Stimulated activated effector memory CD8-positive, alpha-beta T cell treated with anti-CD3 and anti-CD28 coated beads, Interleukin-12 subunit alpha, Interleukin-12 subunit beta, amount 100 ng/mL, for 72 hours (primary cell): ENCODE data around the gene MAGEF1.
A peak's percentile ranks its signal among the peaks of the same experiment; 100 is the strongest.

ENCODE experiments used
- ATAC-seq: fragments of 150-1000 bp; cut with Tn5 transposase; 2 replicates; pipeline ENCODE4 v1.10.0; 2021
- DNase-seq, 2 donors: peaks; one replicate each; pipeline ENCODE4 v3.0.0; 2021 to 2022; ENCODE audit warnings: low spot score in 2 of 2
- H3K27ac Mint-ChIP-seq: one replicate; pipeline ENCODE4 v1.8.0; 2022; ENCODE audit warnings: mild to moderate bottlenecking, mixed read lengths
- H3K36me3 Mint-ChIP-seq: one replicate; pipeline ENCODE4 v1.8.0; 2022; ENCODE audit warnings: mild to moderate bottlenecking, mixed read lengths
- H3K4me1 Mint-ChIP-seq: one replicate; pipeline ENCODE4 v1.8.0; 2022; ENCODE audit warnings: mixed read lengths
- H3K4me3 Mint-ChIP-seq: one replicate; pipeline ENCODE4 v1.8.0; 2022; ENCODE audit warnings: mild to moderate bottlenecking, mixed read lengths
- H3K9me3 Mint-ChIP-seq: one replicate; pipeline ENCODE4 v1.8.0; 2022; ENCODE audit warnings: mixed read lengths

Gene MAGEF1

DNA sequence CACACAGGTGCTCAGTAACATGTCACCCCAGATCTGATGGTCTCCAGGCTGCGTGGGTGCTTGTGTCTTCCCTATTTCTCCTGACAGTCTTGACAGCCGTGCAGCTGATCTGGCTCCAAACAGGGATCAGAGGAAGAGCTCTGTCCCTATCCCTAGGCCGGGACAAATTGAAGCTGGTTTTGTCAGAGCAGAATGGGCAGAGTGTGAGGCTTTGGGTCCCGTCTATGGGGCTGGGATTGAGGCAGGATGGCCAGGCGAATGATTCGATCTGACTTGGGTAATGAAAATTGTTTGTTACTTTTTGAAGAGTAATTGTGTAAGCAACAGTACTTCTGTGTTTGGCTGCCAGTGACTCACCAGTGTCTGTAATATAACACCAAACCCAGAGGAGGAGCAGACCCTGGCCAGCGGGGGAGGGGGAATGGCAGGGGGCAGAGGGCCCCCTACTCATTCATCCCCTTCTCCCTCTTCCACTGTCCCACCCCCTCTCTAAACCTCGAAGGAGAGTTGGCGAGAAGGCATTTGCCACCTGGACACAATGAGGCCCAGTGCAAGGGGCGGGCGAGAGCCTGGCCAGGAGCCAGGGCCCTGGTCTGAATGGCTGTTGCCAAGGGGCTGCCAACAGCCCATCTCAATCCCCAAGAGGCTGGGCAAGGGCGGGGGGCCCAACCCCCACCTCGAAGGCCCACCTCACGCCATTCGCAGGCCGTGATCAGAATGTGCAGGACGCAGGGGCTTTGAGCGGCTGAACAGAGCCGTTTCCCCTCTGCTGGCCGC, 4.9 kb upstream of the MAGEF1 start:
- DNase-seq (no peak), ATAC-seq (no peak)
- no peak overlapping the region for H3K27ac Mint-ChIP-seq
- H3K4me1 Mint-ChIP-seq = peaks cover 8% of the 10 kb centered on the region
- H3K36me3 Mint-ChIP-seq = peaks cover 7% of the 10 kb centered on the region
- no peaks in the 10 kb centered on the region for H3K9me3 Mint-ChIP-seq
- no peak overlapping the region for H3K4me3 Mint-ChIP-seq

GRCh38 chr3:184715943-184716621, 4.2 kb upstream of the MAGEF1 start:
- no peak overlapping the region for H3K4me3 Mint-ChIP-seq
- DNase-seq (no peak), ATAC-seq (no peak)
- no peak overlapping the region for H3K27ac Mint-ChIP-seq
- H3K4me1 Mint-ChIP-seq = peaks cover 13% of the 10 kb centered on the region
- peaks cover 8% of the 10 kb centered on the region for H3K36me3 Mint-ChIP-seq
- H3K9me3 Mint-ChIP-seq = no peaks in the 10 kb centered on the region

DNA sequence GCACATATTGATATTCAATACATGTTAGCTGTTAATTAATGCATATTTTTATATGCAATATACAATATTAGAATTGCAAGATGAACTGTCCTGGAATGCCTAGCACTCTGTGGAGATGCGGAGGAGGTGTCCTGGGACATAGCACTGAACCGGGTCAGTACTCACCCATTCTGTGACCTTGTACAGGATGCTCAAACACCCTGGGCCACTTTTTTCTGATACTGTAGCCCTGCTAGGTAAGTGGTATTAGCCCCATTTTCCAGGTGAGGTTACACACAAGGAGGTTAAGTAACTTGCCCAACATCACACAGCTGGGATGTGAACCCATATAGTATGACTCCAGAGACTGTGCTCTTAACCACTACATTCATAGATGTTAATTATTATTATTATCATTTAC, 1.7 kb upstream of the MAGEF1 start:
- DNase-seq (no peak), ATAC-seq (no peak)
- Mint-ChIP-seq H3K9me3 (no peaks in the 10 kb centered on the region), H3K4me1 (peaks cover 22% of the 10 kb centered on the region), H3K27ac (no peak overlapping the region), H3K36me3 (peaks cover 18% of the 10 kb centered on the region), H3K4me3 (no peak overlapping the region)

GRCh38 chr3:184713040-184713355, 1.1 kb upstream of the MAGEF1 start:
- Mint-ChIP-seq H3K27ac (no peak overlapping the region), H3K4me1 (peaks cover 22% of the 10 kb centered on the region), H3K9me3 (no peaks in the 10 kb centered on the region), H3K36me3 (peaks cover 17% of the 10 kb centered on the region), H3K4me3 (peak overlapping the region; percentile 80)
- ATAC-seq (no peak), DNase-seq (no peak)

- no peaks in the 10 kb centered on the region for H3K9me3 Mint-ChIP-seq
- peaks cover 26% of the 10 kb centered on the region for H3K4me1 Mint-ChIP-seq
- H3K36me3 Mint-ChIP-seq = peaks cover 17% of the 10 kb centered on the region
- peak overlapping the region; percentile 86 for H3K27ac Mint-ChIP-seq
- peak overlapping the region; percentile 80 for H3K4me3 Mint-ChIP-seq
- peak; percentile 67 for ATAC-seq
- DNase-seq = no peak
These were observed 580 bp upstream of the MAGEF1 start for GRCh38 chr3:184712248-184713039.

DNA sequence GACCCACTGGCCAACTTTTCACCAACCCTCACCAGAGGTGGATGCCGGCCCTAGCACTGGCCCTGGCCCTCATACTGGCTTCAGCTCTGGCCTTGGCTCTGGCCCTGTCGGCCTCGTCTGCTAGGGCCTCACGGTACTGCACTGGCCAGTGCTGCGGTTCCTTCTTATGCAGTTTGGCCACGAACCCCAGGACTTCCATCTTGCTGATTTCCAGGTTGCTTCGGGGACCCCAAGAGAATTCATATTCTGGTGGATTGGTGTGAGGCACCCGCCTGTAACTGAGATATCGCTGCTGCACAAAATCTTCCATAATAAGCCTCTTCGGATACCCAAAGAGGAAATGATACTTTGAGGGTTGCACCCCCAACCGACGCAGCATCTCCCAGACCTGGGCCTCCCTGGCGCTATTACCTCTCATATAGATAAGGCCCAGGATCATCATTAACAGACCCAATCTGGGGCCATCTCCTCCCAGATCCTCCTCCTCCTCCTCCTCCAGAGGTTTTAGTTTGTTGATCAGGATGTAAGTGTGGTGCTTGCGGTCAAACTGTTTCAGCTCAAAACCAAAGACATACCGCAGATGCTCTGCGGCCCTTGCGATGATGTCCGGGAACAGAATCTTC, 883 bp downstream of the MAGEF1 start:
- ATAC-seq = peak; percentile 23
- Mint-ChIP-seq H3K4me3 (peak overlapping the region; percentile 80), H3K4me1 (peaks cover 34% of the 10 kb centered on the region), H3K9me3 (no peaks in the 10 kb centered on the region), H3K36me3 (peaks cover 17% of the 10 kb centered on the region), H3K27ac (peak overlapping the region; percentile 86)
- no peak for DNase-seq

DNA sequence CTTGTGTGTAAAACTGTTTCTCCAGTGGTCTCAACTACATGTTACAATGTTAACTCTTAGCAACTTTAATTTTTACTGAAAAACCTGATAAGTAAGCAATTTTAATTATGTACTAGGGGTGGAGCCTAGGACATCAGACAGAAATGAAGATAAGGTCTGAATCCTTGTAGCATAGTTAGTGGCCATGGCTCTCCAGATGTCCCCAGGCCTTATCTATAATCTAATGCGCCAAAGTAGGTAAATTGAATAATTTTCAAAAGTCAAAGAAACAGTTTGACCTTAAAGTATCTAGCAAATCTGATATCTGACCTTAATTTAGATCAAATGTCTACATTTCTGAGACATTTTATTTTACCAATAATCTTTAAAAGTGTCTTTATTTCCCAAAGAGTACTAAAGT, 8.2 kb downstream of the MAGEF1 start:
- Mint-ChIP-seq H3K27ac (no peak overlapping the region), H3K4me3 (no peak overlapping the region), H3K9me3 (no peaks in the 10 kb centered on the region), H3K36me3 (no peaks in the 10 kb centered on the region), H3K4me1 (peaks cover 12% of the 10 kb centered on the region)
- ATAC-seq (no peak), DNase-seq (no peak)

DNA sequence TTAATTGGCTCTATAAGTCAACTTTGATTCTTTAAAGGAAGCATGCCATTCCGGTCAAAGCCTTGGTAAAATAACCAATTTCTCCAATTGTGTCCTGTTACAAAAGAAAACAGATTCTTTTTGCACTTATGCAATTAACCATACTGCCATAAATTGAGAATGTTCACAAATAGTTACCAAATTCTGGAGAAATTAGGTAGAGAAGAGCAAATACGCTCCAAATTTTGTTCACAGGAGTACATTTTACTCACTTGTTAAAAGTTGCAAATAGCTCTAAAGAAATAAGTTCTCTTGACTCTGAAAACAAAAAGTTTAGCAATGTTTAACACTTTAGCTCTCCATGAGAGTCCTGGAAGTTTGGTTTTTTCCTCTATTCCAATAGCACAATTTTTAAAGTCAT, 11.1 kb downstream of the MAGEF1 start:
- Mint-ChIP-seq H3K9me3 (no peaks in the 10 kb centered on the region), H3K27ac (no peak overlapping the region), H3K4me3 (no peak overlapping the region), H3K4me1 (no peaks in the 10 kb centered on the region), H3K36me3 (no peaks in the 10 kb centered on the region)
- ATAC-seq (no peak), DNase-seq (no peak)

DNA sequence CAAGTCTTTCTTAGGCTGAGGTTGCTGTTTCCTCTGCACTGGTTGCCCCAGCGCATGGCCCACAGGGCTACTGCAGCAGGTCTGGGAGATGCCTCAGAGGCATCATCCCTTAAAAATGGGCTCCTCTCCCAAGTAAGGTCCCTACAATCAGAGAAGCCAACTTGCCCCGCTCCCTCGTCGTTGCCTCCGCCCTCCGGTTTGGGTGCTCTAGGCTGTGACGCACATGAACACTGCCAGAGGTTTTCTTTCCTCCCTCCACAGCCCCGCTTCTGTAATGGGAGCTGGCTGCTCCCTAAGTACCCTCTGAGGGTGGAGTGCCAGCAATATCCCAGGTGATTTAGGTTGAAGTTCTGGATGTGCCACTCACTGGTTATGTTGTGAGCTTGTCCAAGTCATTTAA, 14.0 kb downstream of the MAGEF1 start:
- no peaks in the 10 kb centered on the region for H3K36me3 Mint-ChIP-seq
- H3K4me1 Mint-ChIP-seq = no peaks in the 10 kb centered on the region
- no peak overlapping the region for H3K4me3 Mint-ChIP-seq
- H3K27ac Mint-ChIP-seq = no peak overlapping the region
- H3K9me3 Mint-ChIP-seq = no peaks in the 10 kb centered on the region
- DNase-seq = no peak
- ATAC-seq = no peak

GRCh38 chr3:184696697-184697096, 15.2 kb downstream of the MAGEF1 start:
- DNase-seq (no peak), ATAC-seq (no peak)
- Mint-ChIP-seq H3K9me3 (no peaks in the 10 kb centered on the region), H3K27ac (no peak overlapping the region), H3K4me3 (no peak overlapping the region), H3K4me1 (no peaks in the 10 kb centered on the region), H3K36me3 (no peaks in the 10 kb centered on the region)

DNA sequence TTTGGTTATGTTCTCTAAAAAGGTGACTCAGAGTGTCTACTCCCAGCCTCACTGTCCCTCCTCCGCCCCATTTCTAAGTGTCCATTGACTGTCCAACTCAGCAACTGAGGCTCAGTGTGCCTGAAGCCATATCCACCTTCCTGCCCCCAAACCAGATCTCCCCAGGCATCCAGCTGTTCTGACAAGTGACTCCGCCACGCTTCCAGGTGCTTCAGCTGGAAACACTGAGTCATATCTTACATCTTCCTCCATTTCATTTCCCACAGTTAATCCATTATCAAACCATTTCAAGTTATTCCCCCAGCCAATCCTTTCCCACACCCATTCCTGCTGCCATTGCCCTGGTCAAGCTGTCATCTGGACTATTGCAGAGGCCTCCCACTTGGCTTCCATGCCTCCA, 17.1 kb downstream of the MAGEF1 start:
- no peak for ATAC-seq
- no peaks in the 10 kb centered on the region for H3K9me3 Mint-ChIP-seq
- no peak for DNase-seq
- H3K27ac Mint-ChIP-seq = no peak overlapping the region
- no peaks in the 10 kb centered on the region for H3K4me1 Mint-ChIP-seq
- no peak overlapping the region for H3K4me3 Mint-ChIP-seq
- H3K36me3 Mint-ChIP-seq = no peaks in the 10 kb centered on the region

DNA sequence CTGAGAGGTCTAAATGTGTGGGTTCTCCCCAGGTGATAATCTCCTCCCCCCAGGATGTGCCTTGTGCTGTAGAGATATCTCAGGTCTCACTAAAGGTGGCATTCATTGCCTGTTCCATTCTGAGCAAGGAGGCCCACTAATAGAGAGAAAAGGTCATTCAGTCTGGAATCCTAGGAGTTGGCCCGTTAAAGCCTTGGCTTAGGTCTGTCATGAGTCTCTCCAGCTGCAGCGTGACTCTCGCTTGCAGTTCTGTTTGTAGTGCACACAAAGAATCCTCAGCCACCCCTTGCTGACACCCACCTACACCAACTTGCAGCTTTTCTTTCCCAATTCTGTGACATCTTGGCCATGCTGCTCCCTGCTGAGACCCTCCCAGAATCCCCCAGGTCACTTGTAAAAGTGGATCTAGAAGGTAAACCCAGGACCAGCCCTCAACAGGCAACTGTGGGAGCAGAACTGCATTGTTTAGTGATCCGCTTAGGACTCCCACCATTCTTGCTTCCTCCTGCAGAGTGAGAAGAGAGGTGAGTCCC, 17.7 kb downstream of the MAGEF1 start:
- Mint-ChIP-seq H3K36me3 (no peaks in the 10 kb centered on the region), H3K4me3 (no peak overlapping the region), H3K27ac (no peak overlapping the region), H3K9me3 (no peaks in the 10 kb centered on the region), H3K4me1 (no peaks in the 10 kb centered on the region)
- no peak for DNase-seq
- ATAC-seq = no peak

- H3K9me3 Mint-ChIP-seq = no peaks in the 10 kb centered on the region
- no peak for ATAC-seq
- H3K4me1 Mint-ChIP-seq = no peaks in the 10 kb centered on the region
- DNase-seq = no peak
- no peaks in the 10 kb centered on the region for H3K36me3 Mint-ChIP-seq
- no peak overlapping the region for H3K27ac Mint-ChIP-seq
- no peak overlapping the region for H3K4me3 Mint-ChIP-seq
These were observed 18.6 kb downstream of the MAGEF1 start for GRCh38 chr3:184693011-184693975.

GRCh38 chr3:184691397-184692231, 20.2 kb downstream of the MAGEF1 start:
- no peaks in the 10 kb centered on the region for H3K36me3 Mint-ChIP-seq
- no peaks in the 10 kb centered on the region for H3K4me1 Mint-ChIP-seq
- no peak overlapping the region for H3K27ac Mint-ChIP-seq
- no peaks in the 10 kb centered on the region for H3K9me3 Mint-ChIP-seq
- no peak for DNase-seq
- no peak for ATAC-seq
- H3K4me3 Mint-ChIP-seq = no peak overlapping the region
